ENCODE measurements around the gene RNF111. TPM values are rescaled to one million over a fixed set of nuclear protein-coding genes. Genes with fewer than 3 reads are reported as not detected.

RNF111 gene
- total and polyA plus RNA-seq, 2 of the 13 experiments (the other 11 are each of a cell fraction or from before 2014, with no cell fraction given) = 12.1 to 23.1 TPM

DNA sequence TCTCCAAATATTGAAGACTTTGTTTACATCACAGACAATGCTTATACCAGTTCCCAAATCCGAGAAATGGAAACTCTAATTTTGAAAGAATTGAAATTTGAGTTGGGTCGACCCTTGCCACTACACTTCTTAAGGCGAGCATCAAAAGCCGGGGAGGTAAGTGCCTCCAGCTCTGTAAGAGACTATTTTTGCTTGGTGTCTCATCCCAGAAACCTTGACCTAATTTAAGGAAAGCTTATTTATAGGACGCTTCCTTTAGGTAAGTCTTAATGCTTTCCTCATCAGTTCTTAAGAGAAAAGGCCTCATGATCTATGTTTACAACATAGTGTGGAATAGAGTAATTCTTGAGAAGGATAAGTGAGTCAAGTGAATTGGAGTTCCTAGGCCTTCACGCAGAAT is 129.3 kb downstream of the RNF111 start (continued):
- TF ChIP-seq ZSCAN9 (CRISPR knock-in tag; IDR thresholded peaks at IDR 0.05; ENCODE audit: borderline replicate concordance) (no peak), U2AF2 (IDR thresholded peaks at IDR 0.05; ENCODE audit: low read depth, low read length) (no peak), ZNF749 (CRISPR knock-in tag; IDR thresholded peaks at IDR 0.05; ENCODE audit: borderline replicate concordance) (no peak), SOX13 (IDR thresholded peaks at IDR 0.05) (no peak), SOX13 (CRISPR knock-in tag; conservative IDR thresholded peaks at IDR 0.05 in 1 of 2, IDR thresholded peaks at IDR 0.05 in 1 of 2) (no peak), KDM5B (CRISPR knock-in tag; IDR thresholded peaks at IDR 0.05; ENCODE audit: borderline replicate concordance) (no peak)

GRCh38 chr15:59119625-59120024 is 132.2 kb downstream of the RNF111 start:
- POLR2A ChIA-PET = no interaction called here
- H3K27me3 ChIP-seq (ENCODE audit: control insufficient read depth in 1 of 2, insufficient read depth in 2 of 2, low read length in 2 of 2) = no peaks in the 10 kb centered on the region
- FAIRE-seq (no peak), DNase-seq (ENCODE audit: low spot score) (no peak), ATAC-seq (no peak)
- H2AFZ ChIP-seq (ENCODE audit: low read length) = no peak overlapping the region
- no peaks in the 10 kb centered on the region for H4K20me1 ChIP-seq (ENCODE audit: insufficient read depth, low read length)
- BruUV-seq (replicated peaks) = no TSS peak
- 98% methylated on average over 5 of the region's 5 CpGs for WGBS (ENCODE audit: low lambda C conversion rate)
- CTCF ChIA-PET (ENCODE audit: low intra/inter-chr PET ratio, low total read pairs) = no interaction called here
- in situ Hi-C loops (cut with HindIII; ENCODE audit: extremely low pct_ligation_motif_present, low pct_unique_long_range_greater_than_20kb) (no loop called here), intact Hi-C loops (cut with micrococcal nuclease; ENCODE audit: unreplicated experiment) (no loop called here)
- no peak overlapping the region for H3K4me3 ChIP-seq (replicated peaks in 1 of 3; ENCODE audit: insufficient read depth in 1 of 3, low read depth in 2 of 3, low read length in 3 of 3)
- no peaks in the 10 kb centered on the region for H3K4me1 ChIP-seq (ENCODE audit: insufficient read depth, low read length)
- H3K9ac ChIP-seq (ENCODE audit: insufficient read depth, low read depth, low read length) = no peak overlapping the region
- no peaks in the 10 kb centered on the region for H3K79me2 ChIP-seq (ENCODE audit: insufficient read depth, low read length)
- no peaks in the 10 kb centered on the region for H3K9me3 ChIP-seq (ENCODE audit: low read length)
- no peak overlapping the region for H3K27ac ChIP-seq (ENCODE audit: extremely low read length, insufficient read depth, low read length)
- peaks cover 29 to 85% of the 10 kb centered on the region in 2 experiments for H3K36me3 ChIP-seq (replicated peaks in 1 of 2; ENCODE audit: control insufficient read depth in 1 of 2, insufficient read depth in 2 of 2, low read length in 2 of 2)
- H3K4me2 ChIP-seq (ENCODE audit: low read depth, low read length) = no peak overlapping the region
- TF ChIP-seq RFXANK (CRISPR knock-in tag; IDR thresholded peaks at IDR 0.05) = no peak
- no peak for TF ChIP-seq ZSCAN9 (CRISPR knock-in tag; IDR thresholded peaks at IDR 0.05; ENCODE audit: borderline replicate concordance)
- TF ChIP-seq ZEB1 (IDR thresholded peaks at IDR 0.05; ENCODE audit: insufficient replicate concordance, low read depth) = no peak
- TF ChIP-seq HHEX (CRISPR knock-in tag; IDR thresholded peaks at IDR 0.05) = no peak
- TF ChIP-seq TRIM22 (IDR thresholded peaks at IDR 0.05) = no peak
- no peak for TF ChIP-seq ARID5B (CRISPR knock-in tag; IDR thresholded peaks at IDR 0.05)
- TF ChIP-seq DNMT1 (CRISPR knock-in tag; IDR thresholded peaks at IDR 0.05) = no peak
- no peak for TF ChIP-seq JARID2 (CRISPR knock-in tag; IDR thresholded peaks at IDR 0.05; ENCODE audit: insufficient replicate concordance)
- TF ChIP-seq ZNF543 (CRISPR knock-in tag; IDR thresholded peaks at IDR 0.05) = no peak
- no peak for TF ChIP-seq HOXD1 (CRISPR knock-in tag; IDR thresholded peaks at IDR 0.05)
- TF ChIP-seq ZNF589 (CRISPR knock-in tag; conservative IDR thresholded peaks at IDR 0.05) = no peak
- TF ChIP-seq, protein P1, sequence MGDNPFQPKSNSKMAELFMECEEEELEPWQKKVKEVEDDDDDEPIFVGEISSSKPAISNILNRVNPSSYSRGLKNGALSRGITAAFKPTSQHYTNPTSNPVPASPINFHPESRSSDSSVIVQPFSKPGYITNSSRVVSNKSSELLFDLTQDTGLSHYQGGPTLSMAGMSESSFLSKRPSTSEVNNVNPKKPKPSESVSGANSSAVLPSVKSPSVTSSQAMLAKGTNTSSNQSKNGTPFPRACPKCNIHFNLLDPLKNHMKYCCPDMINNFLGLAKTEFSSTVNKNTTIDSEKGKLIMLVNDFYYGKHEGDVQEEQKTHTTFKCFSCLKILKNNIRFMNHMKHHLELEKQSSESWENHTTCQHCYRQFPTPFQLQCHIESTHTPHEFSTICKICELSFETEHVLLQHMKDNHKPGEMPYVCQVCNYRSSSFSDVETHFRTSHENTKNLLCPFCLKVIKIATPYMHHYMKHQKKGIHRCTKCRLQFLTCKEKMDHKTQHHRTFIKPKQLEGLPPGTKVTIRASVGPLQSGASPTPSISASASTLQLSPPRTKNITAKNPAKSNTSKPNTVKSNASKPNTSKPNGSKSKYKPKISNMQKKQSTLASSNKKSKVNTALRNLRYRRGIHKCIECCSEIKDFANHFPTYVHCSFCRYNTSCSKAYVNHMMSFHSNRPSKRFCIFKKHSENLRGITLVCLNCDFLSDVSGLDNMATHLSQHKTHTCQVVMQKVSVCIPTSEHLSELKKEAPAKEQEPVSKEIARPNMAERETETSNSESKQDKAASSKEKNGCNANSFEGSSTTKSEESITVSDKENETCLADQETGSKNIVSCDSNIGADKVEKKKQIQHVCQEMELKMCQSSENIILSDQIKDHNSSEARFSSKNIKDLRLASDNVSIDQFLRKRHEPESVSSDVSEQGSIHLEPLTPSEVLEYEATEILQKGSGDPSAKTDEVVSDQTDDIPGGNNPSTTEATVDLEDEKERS (CRISPR knock-in tag; IDR thresholded peaks at IDR 0.05) = no peak
- TF ChIP-seq KLF13 (CRISPR knock-in tag; IDR thresholded peaks at IDR 0.05) = no peak
